Measurements from ENCODE around the gene NT5DC3. TPM values are rescaled to one million over a fixed set of nuclear protein-coding genes. Genes with fewer than 3 reads are reported as not detected.

NT5DC3 gene
- total and polyA plus RNA-seq, 9 of the 15 experiments (the other 6 are each of a cell fraction or from before 2014, with no cell fraction given), result 6.3 to 33.5 (median 24.5) TPM

- in situ Hi-C loops (cut with MboI) (no loop called here), intact Hi-C loops (cut with micrococcal nuclease) (no loop called here)
- no TSS peak for BruUV-seq (replicated peaks)
- 93% methylated on average over 5 of the region's 5 CpGs for WGBS (ENCODE audit: insufficient coverage, low coverage, missing lambda C conversion rate)
- ChIA-PET CTCF (ENCODE audit: low intra/inter-chr PET ratio) (no interaction called here), POLR2A (no interaction called here)
- DNase-seq (ENCODE audit: extremely low read depth in 1 of 4, low spot score in 3 of 4) (no peak), ATAC-seq (no peak), FAIRE-seq (no peak)
- Histone ChIP-seq H3K4me3 (no peak overlapping the region), H3K9ac (ENCODE audit: insufficient read depth in 1 of 2, low read depth in 2 of 2, low read length in 2 of 2) (no peak overlapping the region), H3K9me3 (replicated peaks; ENCODE audit: control insufficient read depth, insufficient read depth, low read depth, low read length) (no peaks in the 10 kb centered on the region), H3K9me1 (ENCODE audit: control insufficient read depth, insufficient read depth, low read length) (no peaks in the 10 kb centered on the region), H3K4me2 (ENCODE audit: insufficient read depth, low read length) (no peak overlapping the region), H2AFZ (ENCODE audit: low read depth, low read length) (no peak overlapping the region), H3K27me3 (ENCODE audit: control insufficient read depth in 2 of 2, insufficient read depth in 2 of 2, low read length in 2 of 2) (no peaks in the 10 kb centered on the region), H3K4me1 (replicated peaks in 1 of 2; ENCODE audit: control insufficient read depth in 2 of 2, insufficient read depth in 2 of 2, low read length in 2 of 2) (peaks cover 0 to 5% of the 10 kb centered on the region in 2 experiments; a peak in 1 of 5 replicates), H4K20me1 (replicated peaks; ENCODE audit: control insufficient read depth, insufficient read depth, low read length) (no peaks in the 10 kb centered on the region), H3K36me3 (ENCODE audit: control insufficient read depth, insufficient read depth, low read length) (peaks cover 59% of the 10 kb centered on the region; the same call in 1 of the 3 replicates), H3K79me2 (ENCODE audit: control insufficient read depth, insufficient read depth, low read length) (no peaks in the 10 kb centered on the region), H3K27ac (ENCODE audit: extremely low read depth, low read depth, low read length) (no peak overlapping the region)
- TF ChIP-seq, protein P1, sequence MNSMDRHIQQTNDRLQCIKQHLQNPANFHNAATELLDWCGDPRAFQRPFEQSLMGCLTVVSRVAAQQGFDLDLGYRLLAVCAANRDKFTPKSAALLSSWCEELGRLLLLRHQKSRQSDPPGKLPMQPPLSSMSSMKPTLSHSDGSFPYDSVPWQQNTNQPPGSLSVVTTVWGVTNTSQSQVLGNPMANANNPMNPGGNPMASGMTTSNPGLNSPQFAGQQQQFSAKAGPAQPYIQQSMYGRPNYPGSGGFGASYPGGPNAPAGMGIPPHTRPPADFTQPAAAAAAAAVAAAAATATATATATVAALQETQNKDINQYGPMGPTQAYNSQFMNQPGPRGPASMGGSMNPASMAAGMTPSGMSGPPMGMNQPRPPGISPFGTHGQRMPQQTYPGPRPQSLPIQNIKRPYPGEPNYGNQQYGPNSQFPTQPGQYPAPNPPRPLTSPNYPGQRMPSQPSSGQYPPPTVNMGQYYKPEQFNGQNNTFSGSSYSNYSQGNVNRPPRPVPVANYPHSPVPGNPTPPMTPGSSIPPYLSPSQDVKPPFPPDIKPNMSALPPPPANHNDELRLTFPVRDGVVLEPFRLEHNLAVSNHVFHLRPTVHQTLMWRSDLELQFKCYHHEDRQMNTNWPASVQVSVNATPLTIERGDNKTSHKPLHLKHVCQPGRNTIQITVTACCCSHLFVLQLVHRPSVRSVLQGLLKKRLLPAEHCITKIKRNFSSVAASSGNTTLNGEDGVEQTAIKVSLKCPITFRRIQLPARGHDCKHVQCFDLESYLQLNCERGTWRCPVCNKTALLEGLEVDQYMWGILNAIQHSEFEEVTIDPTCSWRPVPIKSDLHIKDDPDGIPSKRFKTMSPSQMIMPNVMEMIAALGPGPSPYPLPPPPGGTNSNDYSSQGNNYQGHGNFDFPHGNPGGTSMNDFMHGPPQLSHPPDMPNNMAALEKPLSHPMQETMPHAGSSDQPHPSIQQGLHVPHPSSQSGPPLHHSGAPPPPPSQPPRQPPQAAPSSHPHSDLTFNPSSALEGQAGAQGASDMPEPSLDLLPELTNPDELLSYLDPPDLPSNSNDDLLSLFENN (IDR thresholded peaks at IDR 0.05; ENCODE audit: low read depth in 2 of 2, low read length in 2 of 2), result no peak
- no peak for TF ChIP-seq RAD21 (CRISPR knock-in tag; conservative IDR thresholded peaks at IDR 0.05 in 1 of 2, IDR thresholded peaks at IDR 0.05 in 1 of 2)
- TF ChIP-seq MCM3 (IDR thresholded peaks at IDR 0.05), result no peak
- TF ChIP-seq ZNF165 (CRISPR knock-in tag; IDR thresholded peaks at IDR 0.05; ENCODE audit: borderline replicate concordance), result no peak
- TF ChIP-seq, protein P2, sequence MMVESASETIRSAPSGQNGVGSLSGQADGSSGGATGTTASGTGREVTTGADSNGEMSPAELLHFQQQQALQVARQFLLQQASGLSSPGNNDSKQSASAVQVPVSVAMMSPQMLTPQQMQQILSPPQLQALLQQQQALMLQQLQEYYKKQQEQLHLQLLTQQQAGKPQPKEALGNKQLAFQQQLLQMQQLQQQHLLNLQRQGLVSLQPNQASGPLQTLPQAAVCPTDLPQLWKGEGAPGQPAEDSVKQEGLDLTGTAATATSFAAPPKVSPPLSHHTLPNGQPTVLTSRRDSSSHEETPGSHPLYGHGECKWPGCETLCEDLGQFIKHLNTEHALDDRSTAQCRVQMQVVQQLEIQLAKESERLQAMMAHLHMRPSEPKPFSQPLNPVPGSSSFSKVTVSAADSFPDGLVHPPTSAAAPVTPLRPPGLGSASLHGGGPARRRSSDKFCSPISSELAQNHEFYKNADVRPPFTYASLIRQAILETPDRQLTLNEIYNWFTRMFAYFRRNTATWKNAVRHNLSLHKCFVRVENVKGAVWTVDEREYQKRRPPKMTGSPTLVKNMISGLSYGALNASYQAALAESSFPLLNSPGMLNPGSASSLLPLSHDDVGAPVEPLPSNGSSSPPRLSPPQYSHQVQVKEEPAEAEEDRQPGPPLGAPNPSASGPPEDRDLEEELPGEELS (CRISPR knock-in tag; IDR thresholded peaks at IDR 0.05; ENCODE audit: borderline replicate concordance), result no peak
- no peak for TF ChIP-seq JUNB (CRISPR knock-in tag; conservative IDR thresholded peaks at IDR 0.05)
These were observed 75.7 kb downstream of the NT5DC3 start for GRCh38 chr12:103765322-103765721.
